Naive B cell (primary cell): ENCODE results near the gene FOXC1. TPM values are rescaled to one million over a fixed set of nuclear protein-coding genes. Genes with fewer than 3 reads are reported as not detected.

Experiments
- ATAC-seq, 2 donors: fragments of 150-1000 bp; cut with Tn5 transposase; 2 replicates each; pipeline ENCODE4 v1.10.0; 2021; ENCODE audit warnings: low read depth in 2 of 2, mild to moderate bottlenecking in 2 of 2, moderate library complexity in 2 of 2
- DNase-seq: peaks from one replicate; pipeline ENCODE4 v3.0.0; 2022
- H3K27ac Mint-ChIP-seq, 6 donors: one replicate each; pipeline ENCODE4 v1.8.0; 2020 to 2022; ENCODE audit warnings: mild to moderate bottlenecking in 6 of 6, mixed read lengths in 6 of 6, moderate library complexity in 5 of 6, inconsistent platforms in 2 of 6
- H3K27me3 Mint-ChIP-seq, 3 donors: one replicate each; pipeline ENCODE4 v1.8.0; 2021 to 2022; ENCODE audit warnings: mixed read lengths in 3 of 3, mild to moderate bottlenecking in 1 of 3
- H3K36me3 Mint-ChIP-seq, 2 donors: one replicate each; pipeline ENCODE4 v1.8.0; 2020 to 2022; ENCODE audit warnings: mixed read lengths in 2 of 2, inconsistent platforms in 1 of 2, mild to moderate bottlenecking in 1 of 2
- H3K4me1 Mint-ChIP-seq, 3 donors: one replicate each; pipeline ENCODE4 v1.8.0; 2020 to 2022; ENCODE audit warnings: mixed read lengths in 3 of 3, inconsistent platforms in 1 of 3, mild to moderate bottlenecking in 1 of 3, moderate library complexity in 1 of 3
- H3K4me3 Mint-ChIP-seq, 8 donors: one replicate each; pipeline ENCODE4 v1.8.0; 2020 to 2022; ENCODE audit warnings: mild to moderate bottlenecking in 8 of 8, mixed read lengths in 8 of 8, moderate library complexity in 8 of 8, inconsistent platforms in 2 of 8
- H3K9me3 Mint-ChIP-seq, 7 donors: one replicate each; pipeline ENCODE4 v1.8.0; 2020 to 2022; ENCODE audit warnings: mixed read lengths in 7 of 7, mild to moderate bottlenecking in 5 of 7, inconsistent platforms in 2 of 7, moderate library complexity in 1 of 7
- polyA plus RNA-seq, 6 donors: library from polyadenylated mRNA; unstranded; fragments of 300-500 nt; fragmentation: Illumina TruSeq; gene quantifications; one replicate each; pipeline ENCODE4 v1.2.3, GENCODE V29; 2021; ENCODE audit warnings: low read depth in 6 of 6

FOXC1 gene
- polyA plus RNA-seq, 6 donors from 2014 or later: 0.17 TPM; not detected in 5

- H3K27me3 Mint-ChIP-seq: peaks cover 42 to 57% (median 53%) of the 10 kb centered on the region in 3 donors
- H3K4me1 Mint-ChIP-seq: peaks cover 24 to 26% (median 24%) of the 10 kb centered on the region in 3 donors
- no peaks in the 10 kb centered on the region for H3K36me3 Mint-ChIP-seq
- peak overlapping the region in 4 of 6 donors; percentile 47 to 93 (median 74) for H3K27ac Mint-ChIP-seq
- DNase-seq: no peak
- H3K4me3 Mint-ChIP-seq: peak overlapping the region; percentile 73 to 93 (median 90)
- ATAC-seq: no peak
- peaks cover 0 to 16% (median 2%) of the 10 kb centered on the region in 7 donors for H3K9me3 Mint-ChIP-seq
Observed at GRCh38 chr6:1612299-1612973, 2.7 kb downstream of the FOXC1 start.

- H3K4me3 Mint-ChIP-seq: peak overlapping the region in 5 of 8 donors; percentile 15 to 93 (median 86)
- peak overlapping the region in 2 of 6 donors; percentile 88 to 93 for H3K27ac Mint-ChIP-seq
Observed at GRCh38 chr6:1612974-1613306, 3.2 kb downstream of the FOXC1 start.

GRCh38 chr6:1613346-1613687, 3.6 kb downstream of the FOXC1 start:
- Mint-ChIP-seq H3K27ac (peak overlapping the region in 2 of 6 donors; percentile 7 to 66), H3K4me3 (peak overlapping the region in 2 of 8 donors; percentile 59 to 93), H3K9me3 (peaks cover 0 to 16% (median 2%) of the 10 kb centered on the region in 7 donors), H3K36me3 (peaks cover 0 to 3% of the 10 kb centered on the region in 2 donors), H3K4me1 (peaks cover 18 to 20% (median 19%) of the 10 kb centered on the region in 3 donors), H3K27me3 (peaks cover 42 to 57% (median 53%) of the 10 kb centered on the region in 3 donors)
- no peak for ATAC-seq
- DNase-seq: no peak

More at GRCh38 chr6:1612974-1613306, 3.2 kb downstream of the FOXC1 start:
- peaks cover 42 to 57% (median 53%) of the 10 kb centered on the region in 3 donors for H3K27me3 Mint-ChIP-seq
- peaks cover 19 to 22% (median 21%) of the 10 kb centered on the region in 3 donors for H3K4me1 Mint-ChIP-seq
- no peaks in the 10 kb centered on the region for H3K36me3 Mint-ChIP-seq
- H3K9me3 Mint-ChIP-seq: peaks cover 0 to 16% (median 2%) of the 10 kb centered on the region in 7 donors
- ATAC-seq: no peak
- DNase-seq: no peak

- DNase-seq: no peak
- peak overlapping the region in 3 of 8 donors; percentile 47 to 93 (median 59) for H3K4me3 Mint-ChIP-seq
- H3K4me1 Mint-ChIP-seq: peaks cover 13 to 20% (median 15%) of the 10 kb centered on the region in 3 donors
- peaks cover 0 to 8% of the 10 kb centered on the region in 2 donors for H3K36me3 Mint-ChIP-seq
- ATAC-seq: no peak
- H3K27me3 Mint-ChIP-seq: peaks cover 42 to 56% (median 53%) of the 10 kb centered on the region in 3 donors
- peaks cover 0 to 16% (median 2%) of the 10 kb centered on the region in 7 donors for H3K9me3 Mint-ChIP-seq
- H3K27ac Mint-ChIP-seq: peak overlapping the region in 2 of 6 donors; percentile 7 to 66
Observed at GRCh38 chr6:1613688-1614447, 4.2 kb downstream of the FOXC1 start.

- Mint-ChIP-seq H3K27me3 (peaks cover 39 to 56% (median 56%) of the 10 kb centered on the region in 3 donors), H3K4me1 (peaks cover 13 to 16% (median 14%) of the 10 kb centered on the region in 3 donors), H3K27ac (peak overlapping the region in 1 of 6 donors; percentile 76), H3K4me3 (peak overlapping the region in 4 of 8 donors; percentile 26 to 42 (median 30)), H3K9me3 (peaks cover 0 to 16% (median 2%) of the 10 kb centered on the region in 7 donors), H3K36me3 (peaks cover 0 to 8% of the 10 kb centered on the region in 2 donors)
- DNase-seq (peak; percentile 50), ATAC-seq (peak; percentile 69 to 76)
Observed at GRCh38 chr6:1614448-1615150, 4.9 kb downstream of the FOXC1 start.

GRCh38 chr6:1615151-1615852, 5.6 kb downstream of the FOXC1 start:
- H3K4me1 Mint-ChIP-seq: peaks cover 13 to 18% (median 16%) of the 10 kb centered on the region in 3 donors
- ATAC-seq: no peak
- peaks cover 0 to 16% (median 2%) of the 10 kb centered on the region in 7 donors for H3K9me3 Mint-ChIP-seq
- H3K4me3 Mint-ChIP-seq: peak overlapping the region in 1 of 8 donors; percentile 51
- H3K27me3 Mint-ChIP-seq: peaks cover 39 to 60% (median 58%) of the 10 kb centered on the region in 3 donors
- peaks cover 0 to 8% of the 10 kb centered on the region in 2 donors for H3K36me3 Mint-ChIP-seq
- DNase-seq: no peak
- peak overlapping the region in 2 of 6 donors; percentile 32 to 36 for H3K27ac Mint-ChIP-seq

- Mint-ChIP-seq H3K9me3 (peaks cover 0 to 16% (median 2%) of the 10 kb centered on the region in 7 donors), H3K36me3 (peaks cover 0 to 8% of the 10 kb centered on the region in 2 donors), H3K27ac (no peak overlapping the region), H3K4me1 (peaks cover 9 to 13% (median 12%) of the 10 kb centered on the region in 3 donors), H3K4me3 (peak overlapping the region in 1 of 8 donors; percentile 51), H3K27me3 (peaks cover 33 to 56% (median 52%) of the 10 kb centered on the region in 3 donors)
- DNase-seq: no peak
- ATAC-seq: no peak
Observed at GRCh38 chr6:1615853-1616420, 6.2 kb downstream of the FOXC1 start.

- DNase-seq (no peak), ATAC-seq (no peak)
- Mint-ChIP-seq H3K27ac (no peak overlapping the region), H3K9me3 (peaks cover 0 to 14% (median 2%) of the 10 kb centered on the region in 7 donors), H3K4me3 (peak overlapping the region in 1 of 8 donors; percentile 64), H3K4me1 (peaks cover 8 to 12% (median 11%) of the 10 kb centered on the region in 3 donors), H3K36me3 (peaks cover 5 to 9% of the 10 kb centered on the region in 2 donors), H3K27me3 (peaks cover 32 to 64% (median 59%) of the 10 kb centered on the region in 3 donors)
Observed at GRCh38 chr6:1616701-1617463, 7.2 kb downstream of the FOXC1 start.

- H3K36me3 Mint-ChIP-seq: peaks cover 5 to 17% of the 10 kb centered on the region in 2 donors
- H3K4me3 Mint-ChIP-seq: peak overlapping the region in 2 of 8 donors; percentile 33 to 39
- peaks cover 0 to 9% (median 1%) of the 10 kb centered on the region in 7 donors for H3K9me3 Mint-ChIP-seq
- H3K27me3 Mint-ChIP-seq: peaks cover 34 to 64% (median 61%) of the 10 kb centered on the region in 3 donors
- peak overlapping the region in 1 of 6 donors; percentile 47 for H3K27ac Mint-ChIP-seq
- ATAC-seq (no peak), DNase-seq (no peak)
- H3K4me1 Mint-ChIP-seq: peaks cover 2 to 6% (median 4%) of the 10 kb centered on the region in 3 donors
Observed at GRCh38 chr6:1617466-1618310, 8.0 kb downstream of the FOXC1 start.

GRCh38 chr6:1618311-1619097, 8.8 kb downstream of the FOXC1 start:
- H3K36me3 Mint-ChIP-seq: peaks cover 5 to 18% of the 10 kb centered on the region in 2 donors
- H3K4me1 Mint-ChIP-seq: peaks cover 3 to 6% (median 4%) of the 10 kb centered on the region in 3 donors
- DNase-seq (no peak), ATAC-seq (no peak)
- peak overlapping the region in 1 of 6 donors; percentile 47 for H3K27ac Mint-ChIP-seq
- H3K4me3 Mint-ChIP-seq: peak overlapping the region in 5 of 8 donors; percentile 13 to 63 (median 38)
- peaks cover 0 to 3% (median 0%) of the 10 kb centered on the region in 7 donors for H3K9me3 Mint-ChIP-seq
- peaks cover 37 to 67% (median 66%) of the 10 kb centered on the region in 3 donors for H3K27me3 Mint-ChIP-seq
